H7 (cell line): ENCODE data around the gene RAPGEF4. TPM values are rescaled to one million over a fixed set of nuclear protein-coding genes. Genes with fewer than 3 reads are reported as not detected.

ENCODE experiments used
- DNase-seq: peaks from one replicate; pipeline ENCODE4 v3.0.0; 2012
- H3K27me3 ChIP-seq: 2 replicates; pipeline ENCODE4 v1.6.0; 2011; ENCODE audit warnings: mild to moderate bottlenecking, low read length; ENCODE audit not compliant: control insufficient read depth, insufficient read depth
- H3K36me3 ChIP-seq: replicated peaks from 2 replicates; pipeline ENCODE4 v1.5.1; 2011; ENCODE audit warnings: low read length; ENCODE audit not compliant: control insufficient read depth, insufficient read depth
- H3K4me3 ChIP-seq: 2 replicates; pipeline ENCODE4 v1.5.1; 2011; ENCODE audit warnings: low read depth, mild to moderate bottlenecking, control low read depth, low read length, moderate library complexity; ENCODE audit not compliant: insufficient read depth
- total RNA-seq: library from RNA; depleted of rRNA; stranded (reverse); fragments of >200 nt; shearing (Covaris generic); gene quantifications from 2 replicates; pipeline ENCODE4 v1.2.3, GENCODE V29; 2014

Gene RAPGEF4
- total RNA-seq, 1 experiment from 2014 or later = 0.69 TPM

DNA sequence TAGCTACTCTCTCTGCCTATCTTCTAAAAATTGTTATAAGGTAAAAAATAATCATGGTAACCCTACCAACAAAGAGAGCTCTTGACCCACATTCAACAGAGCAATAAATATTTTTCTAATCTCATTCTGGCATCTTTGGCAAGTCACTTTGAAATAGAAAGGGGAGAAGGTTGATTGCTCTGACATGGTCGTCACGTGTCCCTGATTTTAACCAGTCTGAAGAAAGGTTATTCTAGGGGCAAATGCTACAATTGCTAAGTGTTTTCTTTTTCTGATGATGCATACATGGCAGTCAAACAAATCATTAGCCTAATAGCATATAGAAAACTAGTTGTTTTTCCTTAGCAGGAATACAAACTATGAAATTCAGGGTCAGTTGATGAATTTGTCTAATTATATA lies 186.7 kb downstream of the RAPGEF4 start:
- DNase-seq = no peak
- Histone ChIP-seq H3K36me3 (no peaks in the 10 kb centered on the region), H3K27me3 (no peaks in the 10 kb centered on the region), H3K4me3 (no peak overlapping the region)

DNA sequence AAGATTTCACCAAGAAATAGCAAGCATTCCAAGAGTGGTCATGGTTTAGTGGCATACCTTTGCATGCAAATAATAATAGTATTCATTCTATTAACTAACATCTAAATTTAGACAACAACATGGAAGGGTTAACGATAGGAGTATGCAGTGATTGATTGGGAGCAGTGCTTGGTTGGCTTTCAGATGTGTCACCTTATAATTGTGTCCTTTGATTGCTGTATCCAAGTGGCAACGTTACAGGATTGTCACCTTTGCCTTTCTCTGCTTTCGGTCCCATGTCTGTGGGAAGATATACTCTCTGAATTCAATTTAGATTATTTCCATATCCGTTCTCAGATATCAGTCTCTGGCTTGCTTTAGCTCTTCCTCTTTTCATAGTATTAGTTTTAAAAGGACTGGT lies 187.2 kb downstream of the RAPGEF4 start:
- DNase-seq = no peak
- Histone ChIP-seq H3K27me3 (no peaks in the 10 kb centered on the region), H3K4me3 (no peak overlapping the region), H3K36me3 (no peaks in the 10 kb centered on the region)

GRCh38 chr2:172924097-172924660 lies 188.5 kb downstream of the RAPGEF4 start:
- DNase-seq = no peak
- Histone ChIP-seq H3K27me3 (no peaks in the 10 kb centered on the region), H3K4me3 (no peak overlapping the region), H3K36me3 (no peaks in the 10 kb centered on the region)

DNA sequence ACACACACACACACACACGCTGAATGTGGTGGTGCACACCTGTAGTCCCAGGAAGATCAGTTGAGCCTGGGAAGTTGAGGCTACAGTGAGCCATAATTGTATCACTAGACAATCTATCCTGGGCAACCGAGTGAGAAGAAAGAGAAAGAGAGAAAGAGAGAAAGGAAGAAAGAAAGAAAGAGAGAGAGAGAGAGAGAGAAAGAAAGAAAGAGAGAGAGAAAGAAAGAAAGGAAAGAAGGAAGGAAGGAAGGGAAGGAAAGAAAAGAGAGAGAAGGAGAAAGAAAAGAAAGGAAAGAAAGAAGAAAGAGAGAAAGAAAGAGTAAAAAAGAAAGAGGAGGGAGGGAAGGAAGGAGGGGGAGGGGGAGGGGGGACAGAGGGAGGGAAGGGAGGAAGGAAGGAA lies 190.0 kb downstream of the RAPGEF4 start:
- DNase-seq = no peak
- no peak overlapping the region for H3K4me3 ChIP-seq
- no peaks in the 10 kb centered on the region for H3K27me3 ChIP-seq
- H3K36me3 ChIP-seq = no peaks in the 10 kb centered on the region

- no peak for DNase-seq
- H3K36me3 ChIP-seq = no peaks in the 10 kb centered on the region
- H3K27me3 ChIP-seq = no peaks in the 10 kb centered on the region
- no peak overlapping the region for H3K4me3 ChIP-seq
Observed at GRCh38 chr2:172926785-172927640, 191.4 kb downstream of the RAPGEF4 start.

DNA sequence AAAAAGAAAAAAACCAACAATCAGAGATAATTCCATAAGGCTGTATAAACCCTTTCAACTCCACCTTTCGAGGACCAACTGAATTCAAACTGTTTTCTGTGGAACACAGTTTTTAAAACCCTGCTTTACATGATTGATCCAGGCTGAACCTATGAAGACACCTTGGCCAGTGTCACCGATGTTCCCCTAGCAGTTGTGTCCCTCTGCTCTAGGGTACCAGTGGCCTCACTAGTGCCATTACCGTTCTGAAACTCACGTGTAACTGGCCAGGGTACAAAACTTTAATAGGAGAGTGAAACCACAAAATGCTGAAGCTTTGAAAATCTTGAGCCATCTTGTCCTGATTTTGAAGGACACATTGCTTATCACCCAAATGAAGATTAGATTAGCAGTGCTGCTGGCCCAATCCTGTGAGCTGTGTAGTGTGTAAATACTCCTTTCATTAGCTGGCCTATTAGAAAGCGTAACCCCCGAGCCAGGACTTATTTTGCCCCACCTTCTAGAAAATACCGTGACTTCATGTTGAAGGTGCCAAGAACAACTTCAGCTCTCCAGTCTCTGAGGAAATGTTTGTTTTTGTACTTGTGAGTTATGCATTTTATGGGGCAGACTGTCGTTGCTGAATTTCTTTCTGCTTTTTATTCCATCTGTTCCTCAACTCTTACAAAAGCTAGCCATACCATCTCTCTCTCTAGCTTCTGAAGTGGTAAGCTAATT lies 192.2 kb downstream of the RAPGEF4 start:
- Histone ChIP-seq H3K27me3 (no peaks in the 10 kb centered on the region), H3K36me3 (no peaks in the 10 kb centered on the region), H3K4me3 (no peak overlapping the region)
- DNase-seq = no peak

DNA sequence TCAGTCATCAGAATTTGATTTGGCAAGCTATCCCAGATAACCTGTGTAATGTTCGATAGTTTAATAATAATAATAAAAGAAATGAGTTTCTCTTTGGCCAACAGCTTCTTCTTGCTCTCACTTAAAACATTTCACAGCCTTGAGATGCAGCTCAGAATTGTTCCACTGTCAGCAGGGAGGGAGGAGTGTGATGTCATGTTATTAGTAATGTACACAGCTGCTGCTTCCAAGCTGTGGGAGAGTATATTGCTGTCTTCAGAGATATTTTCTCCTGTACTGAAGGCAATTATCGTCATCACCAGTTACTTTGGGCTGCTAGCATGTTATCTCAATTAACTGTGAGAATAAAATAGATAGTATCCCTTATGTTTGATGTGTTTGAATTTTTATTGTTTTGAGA lies 193.1 kb downstream of the RAPGEF4 start:
- Histone ChIP-seq H3K27me3 (no peaks in the 10 kb centered on the region), H3K4me3 (no peak overlapping the region), H3K36me3 (no peaks in the 10 kb centered on the region)
- no peak for DNase-seq

GRCh38 chr2:172929644-172930043 lies 194.0 kb downstream of the RAPGEF4 start:
- Histone ChIP-seq H3K27me3 (no peaks in the 10 kb centered on the region), H3K4me3 (no peak overlapping the region), H3K36me3 (no peaks in the 10 kb centered on the region)
- DNase-seq = no peak

- H3K27me3 ChIP-seq = no peaks in the 10 kb centered on the region
- H3K4me3 ChIP-seq = no peak overlapping the region
- no peaks in the 10 kb centered on the region for H3K36me3 ChIP-seq
- no peak for DNase-seq
Observed at GRCh38 chr2:172930871-172931255, 195.2 kb downstream of the RAPGEF4 start.

DNA sequence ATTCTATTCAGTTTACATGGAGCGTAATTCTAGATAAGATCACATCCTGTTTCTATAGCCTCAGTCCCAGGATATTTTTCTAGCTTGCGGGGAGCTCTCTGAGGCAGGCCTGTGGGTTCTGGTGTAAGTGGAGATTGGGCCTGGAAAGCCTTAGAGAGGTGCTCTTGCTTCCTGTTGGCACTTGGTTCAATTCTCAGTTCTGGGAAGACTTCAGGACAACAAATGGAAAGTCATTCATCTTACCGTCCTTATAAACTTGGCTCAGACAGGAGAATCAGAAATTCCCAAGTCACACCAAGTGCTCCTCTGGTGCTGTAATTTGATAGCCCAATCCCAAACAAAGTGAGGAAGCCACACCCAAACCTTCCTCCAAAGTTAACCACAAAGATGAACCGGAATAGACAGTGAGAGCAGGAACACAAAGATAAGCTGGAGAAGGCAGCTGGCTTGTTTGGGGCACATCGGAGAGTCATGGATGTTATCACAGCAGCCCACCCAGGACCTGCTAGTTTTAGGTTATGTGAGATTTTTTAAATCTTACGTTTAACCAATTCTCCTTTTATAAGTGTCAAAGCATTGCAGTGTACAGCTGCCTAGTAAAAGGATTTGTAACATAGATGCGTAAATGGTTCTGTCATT lies 195.7 kb downstream of the RAPGEF4 start:
- peak; percentile 45 for DNase-seq

GRCh38 chr2:172931918-172932520 lies 196.4 kb downstream of the RAPGEF4 start:
- Histone ChIP-seq H3K27me3 (no peaks in the 10 kb centered on the region), H3K36me3 (no peaks in the 10 kb centered on the region)

More for the DNA sequence above, 195.7 kb downstream of the RAPGEF4 start:
- Histone ChIP-seq H3K4me3 (no peak overlapping the region), H3K36me3 (no peaks in the 10 kb centered on the region), H3K27me3 (no peaks in the 10 kb centered on the region)

DNA sequence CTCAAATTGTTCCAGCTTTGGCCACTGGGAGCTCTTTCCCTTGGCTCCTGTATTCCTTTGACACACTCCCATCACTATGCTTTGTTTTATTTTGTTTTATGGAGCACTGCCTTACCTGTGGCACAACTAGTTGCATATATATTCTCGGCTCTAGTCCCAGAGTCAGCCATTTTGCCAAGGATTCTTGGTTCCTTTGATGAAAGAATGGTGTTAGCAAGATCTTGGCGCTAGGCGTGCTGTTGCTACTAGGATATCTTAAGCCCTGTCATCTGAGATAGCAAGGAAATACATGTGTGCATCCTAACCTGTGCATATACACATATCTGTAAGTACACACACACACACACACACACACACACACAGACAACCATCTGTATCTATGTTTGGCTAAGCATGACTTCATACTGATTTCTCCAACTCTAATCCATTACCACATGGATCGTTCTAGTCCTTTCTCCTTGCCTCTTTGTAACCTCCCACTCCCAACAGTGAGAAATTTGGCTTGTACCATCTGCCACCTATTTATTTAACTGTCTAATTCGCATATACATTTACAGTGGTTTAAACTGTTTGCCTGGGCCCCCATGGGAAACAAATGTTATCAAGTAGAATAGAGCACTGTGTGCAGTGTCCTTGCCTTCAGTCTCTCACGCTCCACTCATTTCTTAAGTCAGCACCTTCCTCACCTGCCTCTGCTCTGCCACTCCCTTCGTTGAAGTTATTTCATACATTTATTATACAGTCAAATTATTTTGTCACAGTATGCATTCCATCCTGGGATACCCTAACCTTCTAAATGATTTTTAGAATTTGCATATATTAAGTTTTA lies 202.5 kb downstream of the RAPGEF4 start:
- H3K27me3 ChIP-seq = no peaks in the 10 kb centered on the region
- DNase-seq = no peak
- H3K4me3 ChIP-seq = no peak overlapping the region
- H3K36me3 ChIP-seq = no peaks in the 10 kb centered on the region

More at GRCh38 chr2:172931918-172932520, 196.4 kb downstream of the RAPGEF4 start:
- DNase-seq = peak; percentile 46
- no peak overlapping the region for H3K4me3 ChIP-seq

GRCh38 chr2:172938713-172939375 lies 203.2 kb downstream of the RAPGEF4 start:
- H3K36me3 ChIP-seq = no peaks in the 10 kb centered on the region
- no peak for DNase-seq

More at GRCh38 chr2:172938713-172939375, 203.2 kb downstream of the RAPGEF4 start:
- H3K27me3 ChIP-seq = no peaks in the 10 kb centered on the region
- no peak overlapping the region for H3K4me3 ChIP-seq
